GM18870 (cell line): ENCODE results near the gene RPIA.
"Not testable (repeated sequence)": the region's sequence is repeated elsewhere in the genome, so short reads cannot be mapped to it uniquely, and the experiment has no call there.

Source experiments
- ATAC-seq: cut with Tn5 transposase; IDR thresholded peaks from one replicate; pipeline ENCODE4 v1.9.1; 2021; ENCODE audit warnings: moderate library complexity; ENCODE audit not compliant: unreplicated experiment

Gene RPIA

GRCh38 chr2:88765889-88766481 lies 74.5 kb downstream of the RPIA start:
- not testable (repeated sequence) for ATAC-seq

- no peak for ATAC-seq
Measured at GRCh38 chr2:88770016-88770415, 78.5 kb downstream of the RPIA start.

- not testable (repeated sequence) for ATAC-seq
Measured at GRCh38 chr2:88773233-88774028, 82.0 kb downstream of the RPIA start.

- not testable (repeated sequence) for ATAC-seq
Measured at GRCh38 chr2:88789213-88789612, 97.7 kb downstream of the RPIA start.

- not testable (repeated sequence) for ATAC-seq
Measured at GRCh38 chr2:88795932-88796331, 104.5 kb downstream of the RPIA start.

GRCh38 chr2:88796523-88796922 lies 105.0 kb downstream of the RPIA start:
- not testable (repeated sequence) for ATAC-seq

GRCh38 chr2:88797164-88797563 lies 105.7 kb downstream of the RPIA start:
- ATAC-seq: not testable (repeated sequence)
